ENCODE measurements around the gene ZSWIM9.

ZSWIM9 gene

GRCh38 chr19:48169939-48170803, at the start of gene ZSWIM9, which contains the start of gene LIG1:
Gene ZSWIM9 (plus strand): TSS chr19:48170680. CDS start chr19:48171803, 1,123 bp downstream.
Gene LIG1 (minus strand): TSS chr19:48170344. CDS start chr19:48165566, 4,778 bp downstream.
- DNase-seq (ENCODE audit: low read depth, low spot score): peak; percentile 88

GRCh38 chr19:48121066-48121465, 49.4 kb upstream of the ZSWIM9 start:
- no peak for DNase-seq (ENCODE audit: low read depth, low spot score)

GRCh38 chr19:48121909-48122371, 48.5 kb upstream of the ZSWIM9 start:
- DNase-seq (ENCODE audit: low read depth, low spot score): no peak

- no peak for DNase-seq (ENCODE audit: low read depth, low spot score)
These were observed 48.1 kb upstream of the ZSWIM9 start for GRCh38 chr19:48122421-48122820.

- DNase-seq (ENCODE audit: low read depth, low spot score): no peak
These were observed 46.4 kb upstream of the ZSWIM9 start for GRCh38 chr19:48123907-48124651.

GRCh38 chr19:48127561-48127960, 42.9 kb upstream of the ZSWIM9 start:
- DNase-seq (ENCODE audit: low read depth, low spot score): no peak

GRCh38 chr19:48133094-48133493, 37.4 kb upstream of the ZSWIM9 start:
- no peak for DNase-seq (ENCODE audit: low read depth, low spot score)

- no peak for DNase-seq (ENCODE audit: low read depth, low spot score)
These were observed 35.1 kb upstream of the ZSWIM9 start for GRCh38 chr19:48135411-48135810.

GRCh38 chr19:48136547-48136946, 33.9 kb upstream of the ZSWIM9 start:
- DNase-seq (ENCODE audit: low read depth, low spot score): no peak

- DNase-seq (ENCODE audit: low read depth, low spot score): no peak
These were observed 33.1 kb upstream of the ZSWIM9 start for GRCh38 chr19:48137411-48137810.

- DNase-seq (ENCODE audit: low read depth, low spot score): no peak
These were observed 31.4 kb upstream of the ZSWIM9 start for GRCh38 chr19:48139053-48139452.

GRCh38 chr19:48147597-48148175, 22.8 kb upstream of the ZSWIM9 start:
- no peak for DNase-seq (ENCODE audit: low read depth, low spot score)

- DNase-seq (ENCODE audit: low read depth, low spot score): no peak
These were observed 21.9 kb upstream of the ZSWIM9 start for GRCh38 chr19:48148576-48148975.

- no peak for DNase-seq (ENCODE audit: low read depth, low spot score)
These were observed 21.1 kb upstream of the ZSWIM9 start for GRCh38 chr19:48149430-48149829.

- DNase-seq (ENCODE audit: low read depth, low spot score): peak; percentile 46
These were observed 17.9 kb upstream of the ZSWIM9 start for GRCh38 chr19:48152551-48152950.

- no peak for DNase-seq (ENCODE audit: low read depth, low spot score)
These were observed 16.5 kb upstream of the ZSWIM9 start for GRCh38 chr19:48154003-48154402.

GRCh38 chr19:48158210-48158790, 12.2 kb upstream of the ZSWIM9 start:
- no peak for DNase-seq (ENCODE audit: low read depth, low spot score)

- DNase-seq (ENCODE audit: low read depth, low spot score): no peak
These were observed 1.8 kb upstream of the ZSWIM9 start for GRCh38 chr19:48168689-48169088.

GRCh38 chr19:48169578-48169938, 922 bp upstream of the ZSWIM9 start:
- DNase-seq (ENCODE audit: low read depth, low spot score): no peak

GRCh38 chr19:48170817-48171347, 402 bp downstream of the ZSWIM9 start:
- DNase-seq (ENCODE audit: low read depth, low spot score): no peak

GRCh38 chr19:48171710-48172109, 1.2 kb downstream of the ZSWIM9 start:
- no peak for DNase-seq (ENCODE audit: low read depth, low spot score)

Measured in brain pericyte (primary cell).